ENCODE measurements around the gene VPS13A.
A peak's percentile ranks its signal among the peaks of the same experiment; 100 is the strongest.

Gene VPS13A

DNA sequence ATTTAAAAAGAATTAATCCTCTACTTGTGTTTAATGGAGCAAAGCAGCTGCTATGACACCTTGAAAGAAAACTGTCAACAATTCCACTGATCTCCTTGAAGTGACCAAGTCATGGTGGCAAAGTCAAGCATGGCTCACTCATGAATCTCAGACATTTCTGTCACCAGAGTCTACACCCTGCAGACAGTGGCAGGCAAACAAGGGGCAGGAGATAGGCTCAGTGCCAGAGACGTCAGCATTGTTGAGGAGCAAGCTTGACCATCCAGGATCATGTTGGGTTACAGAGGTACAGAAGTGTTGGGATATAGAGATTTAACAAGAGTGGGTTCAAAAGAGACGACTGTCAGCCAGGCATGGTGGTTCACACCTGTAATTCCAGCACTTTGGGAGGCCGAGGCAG is 16.1 kb upstream of the VPS13A start:
- Histone ChIP-seq H3K9ac (ENCODE audit: low read length in 5 of 5) (no peak overlapping the region), H3K4me3 (ENCODE audit: low read depth in 1 of 5, low read length in 5 of 5) (no peak overlapping the region)

DNA sequence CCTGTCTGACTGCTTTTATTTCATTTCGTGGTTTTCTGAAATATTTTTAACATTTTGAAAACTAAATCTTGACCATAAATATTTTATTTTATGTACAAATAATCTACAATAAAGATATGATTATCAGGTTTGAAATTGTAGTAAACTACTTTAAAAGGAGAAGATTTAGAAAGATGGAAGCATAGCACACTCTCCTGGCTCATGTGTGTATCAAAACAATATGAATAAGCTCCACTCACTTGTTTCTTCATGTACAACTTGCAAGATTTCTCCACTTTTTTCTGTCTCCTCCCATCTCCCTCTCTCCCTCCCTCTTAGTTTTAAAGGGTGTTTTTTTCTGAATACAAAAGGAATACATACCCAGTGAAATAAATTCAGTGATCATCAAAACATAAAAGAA is 15.4 kb upstream of the VPS13A start:
- H3K4me3 ChIP-seq (ENCODE audit: low read depth in 1 of 5, low read length in 5 of 5) = no peak overlapping the region
- no peak overlapping the region for H3K9ac ChIP-seq (ENCODE audit: low read length in 5 of 5)
- H3K4me1 ChIP-seq (ENCODE audit: control insufficient read depth in 5 of 5, insufficient read depth in 5 of 5, low read length in 5 of 5) = peaks cover 0 to 22% (median 8%) of the 10 kb centered on the region in 5 donors
- no peak overlapping the region for H3K27ac ChIP-seq (ENCODE audit: low read depth, low read length)
- H3K9me3 ChIP-seq (ENCODE audit: control insufficient read depth in 5 of 5, low read length in 5 of 5) = no peaks in the 10 kb centered on the region
- H3K27me3 ChIP-seq (ENCODE audit: control insufficient read depth in 5 of 5, insufficient read depth in 4 of 5, low read length in 5 of 5) = no peaks in the 10 kb centered on the region
- H3K36me3 ChIP-seq (ENCODE audit: control insufficient read depth in 5 of 5, insufficient read depth in 5 of 5, low read length in 5 of 5) = no peaks in the 10 kb centered on the region

More for the DNA sequence above, 16.1 kb upstream of the VPS13A start:
- no peak overlapping the region for H3K27ac ChIP-seq (ENCODE audit: low read depth, low read length)
- H3K9me3 ChIP-seq (ENCODE audit: control insufficient read depth in 5 of 5, low read length in 5 of 5) = no peaks in the 10 kb centered on the region
- H3K4me1 ChIP-seq (ENCODE audit: control insufficient read depth in 5 of 5, insufficient read depth in 5 of 5, low read length in 5 of 5) = peaks cover 0 to 22% (median 8%) of the 10 kb centered on the region in 5 donors
- H3K27me3 ChIP-seq (ENCODE audit: control insufficient read depth in 5 of 5, insufficient read depth in 4 of 5, low read length in 5 of 5) = no peaks in the 10 kb centered on the region
- H3K36me3 ChIP-seq (ENCODE audit: control insufficient read depth in 5 of 5, insufficient read depth in 5 of 5, low read length in 5 of 5) = no peaks in the 10 kb centered on the region

DNA sequence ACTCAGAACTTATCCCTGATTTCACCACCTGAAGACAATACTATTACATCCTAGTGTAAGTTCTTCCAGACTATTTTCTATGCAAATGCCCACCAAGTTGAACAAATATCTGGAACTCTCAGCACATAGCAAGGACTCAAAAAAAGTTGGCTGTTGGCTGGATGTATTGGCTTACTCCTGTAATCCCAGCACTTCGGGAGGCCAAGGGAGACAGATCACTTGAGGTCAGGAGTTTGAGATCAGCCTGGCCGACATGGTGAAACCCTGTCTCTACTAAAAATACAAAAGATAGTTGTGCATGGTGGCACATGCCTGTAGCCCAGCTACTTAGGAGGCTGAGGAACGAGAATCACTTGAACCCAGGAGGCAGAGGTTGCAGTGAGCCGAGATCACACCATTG is 15.0 kb upstream of the VPS13A start:
- no peaks in the 10 kb centered on the region for H3K36me3 ChIP-seq (ENCODE audit: control insufficient read depth in 5 of 5, insufficient read depth in 5 of 5, low read length in 5 of 5)
- no peak overlapping the region for H3K27ac ChIP-seq (ENCODE audit: low read depth, low read length)
- H3K27me3 ChIP-seq (ENCODE audit: control insufficient read depth in 5 of 5, insufficient read depth in 4 of 5, low read length in 5 of 5) = no peaks in the 10 kb centered on the region
- no peaks in the 10 kb centered on the region for H3K9me3 ChIP-seq (ENCODE audit: control insufficient read depth in 5 of 5, low read length in 5 of 5)
- peaks cover 0 to 22% (median 8%) of the 10 kb centered on the region in 5 donors for H3K4me1 ChIP-seq (ENCODE audit: control insufficient read depth in 5 of 5, insufficient read depth in 5 of 5, low read length in 5 of 5)
- no peak overlapping the region for H3K9ac ChIP-seq (ENCODE audit: low read length in 5 of 5)
- no peak overlapping the region for H3K4me3 ChIP-seq (ENCODE audit: low read depth in 1 of 5, low read length in 5 of 5)

DNA sequence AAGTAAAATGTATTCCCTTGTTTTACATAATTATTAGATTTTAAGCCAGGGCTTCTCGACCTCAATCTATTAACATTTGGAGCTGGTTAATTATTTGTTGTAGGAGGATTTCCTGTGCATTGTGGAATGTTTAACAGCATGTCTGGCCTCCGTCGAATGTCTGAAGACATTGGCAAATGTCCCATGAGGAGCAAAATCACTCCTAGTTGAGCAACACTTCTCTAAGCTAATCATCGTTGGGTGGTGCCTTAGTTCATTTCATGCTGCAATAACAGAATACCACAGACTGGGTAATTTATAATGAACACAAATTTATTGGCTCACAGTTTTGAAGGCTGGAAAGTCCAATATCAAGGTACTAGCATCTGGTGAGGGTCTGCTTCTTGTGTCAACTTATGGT is 13.4 kb upstream of the VPS13A start:
- Histone ChIP-seq H3K4me1 (ENCODE audit: control insufficient read depth in 5 of 5, insufficient read depth in 5 of 5, low read length in 5 of 5) (peaks cover 0 to 22% (median 8%) of the 10 kb centered on the region in 5 donors), H3K4me3 (ENCODE audit: low read depth in 1 of 5, low read length in 5 of 5) (no peak overlapping the region), H3K36me3 (ENCODE audit: control insufficient read depth in 5 of 5, insufficient read depth in 5 of 5, low read length in 5 of 5) (no peaks in the 10 kb centered on the region), H3K27me3 (ENCODE audit: control insufficient read depth in 5 of 5, insufficient read depth in 4 of 5, low read length in 5 of 5) (no peaks in the 10 kb centered on the region), H3K9me3 (ENCODE audit: control insufficient read depth in 5 of 5, low read length in 5 of 5) (no peaks in the 10 kb centered on the region), H3K27ac (ENCODE audit: low read depth, low read length) (no peak overlapping the region), H3K9ac (ENCODE audit: low read length in 5 of 5) (no peak overlapping the region)

DNA sequence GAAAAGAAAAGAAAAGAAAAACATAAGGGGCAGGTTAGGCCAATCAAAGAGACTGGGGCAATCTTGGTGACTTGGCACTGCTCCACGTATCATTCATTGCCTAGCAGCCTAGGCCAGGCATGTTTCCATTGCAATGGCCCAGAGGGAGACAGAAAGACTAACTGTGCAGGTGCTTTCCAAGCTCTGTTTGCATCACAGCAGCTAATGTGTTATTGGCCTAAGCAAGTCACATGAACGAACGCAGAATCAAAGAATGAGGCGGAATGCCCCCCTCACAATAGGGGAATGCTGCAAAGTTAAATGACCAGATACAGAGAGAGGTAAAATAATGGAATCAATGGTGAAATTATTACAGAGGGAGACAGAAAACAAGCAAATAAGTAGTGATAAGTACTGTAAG is 11.1 kb upstream of the VPS13A start:
- H3K27ac ChIP-seq (ENCODE audit: low read depth, low read length) = no peak overlapping the region
- no peaks in the 10 kb centered on the region for H3K9me3 ChIP-seq (ENCODE audit: control insufficient read depth in 5 of 5, low read length in 5 of 5)
- H3K4me3 ChIP-seq (ENCODE audit: low read depth in 1 of 5, low read length in 5 of 5) = no peak overlapping the region
- peaks cover 0 to 22% (median 8%) of the 10 kb centered on the region in 5 donors for H3K4me1 ChIP-seq (ENCODE audit: control insufficient read depth in 5 of 5, insufficient read depth in 5 of 5, low read length in 5 of 5)
- H3K36me3 ChIP-seq (ENCODE audit: control insufficient read depth in 5 of 5, insufficient read depth in 5 of 5, low read length in 5 of 5) = no peaks in the 10 kb centered on the region
- no peak overlapping the region for H3K9ac ChIP-seq (ENCODE audit: low read length in 5 of 5)
- H3K27me3 ChIP-seq (ENCODE audit: control insufficient read depth in 5 of 5, insufficient read depth in 4 of 5, low read length in 5 of 5) = no peaks in the 10 kb centered on the region

DNA sequence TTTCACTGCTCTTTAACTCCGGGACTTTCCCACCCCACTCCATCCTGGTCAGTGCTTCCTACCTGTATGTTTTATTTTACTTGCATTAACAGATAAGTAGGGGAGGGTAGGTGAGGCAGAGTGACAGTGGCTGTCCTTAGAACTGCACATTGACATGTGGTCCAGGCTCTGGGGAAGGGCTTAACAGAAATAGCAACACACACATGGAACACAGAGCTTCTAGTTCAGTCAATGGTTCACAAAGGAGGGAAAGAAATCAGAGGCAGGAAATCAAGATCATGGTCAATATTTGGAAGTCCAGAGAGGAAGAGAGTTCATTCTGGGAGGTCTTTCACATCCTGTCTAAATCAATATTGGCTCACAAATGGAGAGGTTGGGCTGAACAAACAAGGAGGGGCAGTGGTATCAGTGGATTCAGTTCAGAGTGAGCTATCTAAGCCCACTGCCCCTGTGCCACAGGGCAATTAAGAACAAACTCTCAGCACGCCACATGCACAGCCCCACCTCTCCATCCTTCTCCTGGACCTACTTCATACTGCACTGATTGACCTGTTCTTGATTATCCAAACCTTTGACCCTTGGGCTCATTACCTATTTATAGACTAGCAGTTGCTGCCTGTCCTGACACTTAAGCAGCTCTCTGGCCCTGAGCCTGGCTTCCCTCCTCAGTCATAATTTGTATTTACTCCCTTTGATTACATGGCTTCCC is 6.2 kb upstream of the VPS13A start:
- Histone ChIP-seq H3K9me3 (ENCODE audit: control insufficient read depth in 5 of 5, low read length in 5 of 5) (no peaks in the 10 kb centered on the region), H3K4me3 (ENCODE audit: low read depth in 1 of 5, low read length in 5 of 5) (no peak overlapping the region), H3K27me3 (ENCODE audit: control insufficient read depth in 5 of 5, insufficient read depth in 4 of 5, low read length in 5 of 5) (no peaks in the 10 kb centered on the region), H3K4me1 (ENCODE audit: control insufficient read depth in 5 of 5, insufficient read depth in 5 of 5, low read length in 5 of 5) (no peaks in the 10 kb centered on the region), H3K9ac (ENCODE audit: low read length in 5 of 5) (no peak overlapping the region), H3K27ac (ENCODE audit: low read depth, low read length) (no peak overlapping the region), H3K36me3 (ENCODE audit: control insufficient read depth in 5 of 5, insufficient read depth in 5 of 5, low read length in 5 of 5) (no peaks in the 10 kb centered on the region)

DNA sequence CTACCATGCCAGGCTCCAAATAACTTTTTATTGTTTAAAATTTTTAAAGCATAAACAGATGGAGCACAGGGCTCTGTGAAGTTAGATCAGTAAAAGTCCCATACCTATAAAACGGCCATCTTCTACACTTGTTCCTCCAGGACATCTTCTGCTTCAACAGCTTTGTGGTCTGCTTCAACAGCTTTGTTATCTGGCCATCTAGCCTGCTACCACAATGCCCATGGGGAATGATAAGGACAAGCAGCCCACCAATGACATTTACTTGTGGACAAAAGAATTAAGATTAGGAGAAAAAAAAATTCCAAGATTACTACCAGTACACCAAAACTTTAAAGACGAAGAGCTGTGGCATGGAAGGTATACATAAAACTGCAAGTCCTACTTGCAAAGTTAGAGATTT is 2.2 kb upstream of the VPS13A start:
- no peaks in the 10 kb centered on the region for H3K9me3 ChIP-seq (ENCODE audit: control insufficient read depth in 5 of 5, low read length in 5 of 5)
- no peak overlapping the region for H3K9ac ChIP-seq (ENCODE audit: low read length in 5 of 5)
- no peak overlapping the region for H3K27ac ChIP-seq (ENCODE audit: low read depth, low read length)
- H3K27me3 ChIP-seq (ENCODE audit: control insufficient read depth in 5 of 5, insufficient read depth in 4 of 5, low read length in 5 of 5) = no peaks in the 10 kb centered on the region
- H3K4me3 ChIP-seq (ENCODE audit: low read depth in 1 of 5, low read length in 5 of 5) = no peak overlapping the region
- peaks cover 0 to 26% (median 22%) of the 10 kb centered on the region in 5 donors for H3K4me1 ChIP-seq (ENCODE audit: control insufficient read depth in 5 of 5, insufficient read depth in 5 of 5, low read length in 5 of 5)
- H3K36me3 ChIP-seq (ENCODE audit: control insufficient read depth in 5 of 5, insufficient read depth in 5 of 5, low read length in 5 of 5) = no peaks in the 10 kb centered on the region

DNA sequence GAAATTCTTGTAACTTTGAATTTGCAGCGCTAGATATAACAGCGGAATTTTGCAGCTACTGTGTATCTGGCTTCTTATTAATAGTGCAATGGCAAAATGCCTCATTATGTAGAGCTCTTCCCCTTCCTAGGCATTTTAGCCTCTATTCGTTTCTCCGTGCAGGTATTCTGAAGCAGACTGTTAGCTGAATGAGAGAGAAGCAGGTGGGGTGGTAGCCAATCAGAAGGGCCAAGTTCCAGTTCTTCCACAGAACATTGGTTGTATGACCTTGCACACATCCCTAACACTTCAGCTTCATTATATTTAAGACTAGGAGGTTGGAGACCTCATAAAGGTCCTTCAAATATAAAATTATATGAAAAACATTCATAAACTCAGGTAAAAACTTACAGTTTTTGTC is 1.2 kb upstream of the VPS13A start:
- no peak overlapping the region for H3K27ac ChIP-seq (ENCODE audit: low read depth, low read length)
- H3K36me3 ChIP-seq (ENCODE audit: control insufficient read depth in 5 of 5, insufficient read depth in 5 of 5, low read length in 5 of 5) = no peaks in the 10 kb centered on the region
- H3K27me3 ChIP-seq (ENCODE audit: control insufficient read depth in 5 of 5, insufficient read depth in 4 of 5, low read length in 5 of 5) = no peaks in the 10 kb centered on the region
- H3K4me3 ChIP-seq (ENCODE audit: low read depth in 1 of 5, low read length in 5 of 5) = no peak overlapping the region
- H3K9me3 ChIP-seq (ENCODE audit: control insufficient read depth in 5 of 5, low read length in 5 of 5) = no peaks in the 10 kb centered on the region
- peaks cover 0 to 26% (median 22%) of the 10 kb centered on the region in 5 donors for H3K4me1 ChIP-seq (ENCODE audit: control insufficient read depth in 5 of 5, insufficient read depth in 5 of 5, low read length in 5 of 5)
- H3K9ac ChIP-seq (ENCODE audit: low read length in 5 of 5) = no peak overlapping the region

DNA sequence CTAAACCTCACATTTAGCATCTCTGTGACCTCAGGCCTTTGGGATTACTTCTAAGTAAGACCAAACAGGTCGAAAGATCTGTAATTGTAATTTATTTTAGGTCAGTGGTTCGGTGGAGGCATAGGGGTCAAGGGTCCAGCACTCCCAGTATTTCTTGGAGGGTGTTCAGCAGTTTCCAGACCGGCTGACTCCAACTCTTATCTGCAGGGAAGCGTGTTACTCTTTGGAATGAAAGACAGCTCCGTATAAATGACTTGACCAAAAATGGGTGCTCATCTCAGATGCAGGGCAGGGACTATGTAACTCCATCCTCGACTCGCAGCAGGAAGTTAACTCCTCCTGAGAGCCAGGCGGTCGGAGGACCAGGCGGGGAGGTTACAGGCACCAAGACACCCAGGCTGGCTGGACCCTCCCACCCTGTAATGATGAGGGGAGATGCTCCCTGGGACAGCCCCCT is 620 bp upstream of the VPS13A start:
- Histone ChIP-seq H3K27ac (ENCODE audit: low read depth, low read length) (peak overlapping the region; percentile 56), H3K27me3 (ENCODE audit: control insufficient read depth in 5 of 5, insufficient read depth in 4 of 5, low read length in 5 of 5) (no peaks in the 10 kb centered on the region), H3K4me1 (ENCODE audit: control insufficient read depth in 5 of 5, insufficient read depth in 5 of 5, low read length in 5 of 5) (peaks cover 0 to 26% (median 22%) of the 10 kb centered on the region in 5 donors), H3K9me3 (ENCODE audit: control insufficient read depth in 5 of 5, low read length in 5 of 5) (no peaks in the 10 kb centered on the region), H3K36me3 (ENCODE audit: control insufficient read depth in 5 of 5, insufficient read depth in 5 of 5, low read length in 5 of 5) (no peaks in the 10 kb centered on the region), H3K4me3 (ENCODE audit: low read depth in 1 of 5, low read length in 5 of 5) (peak overlapping the region; percentile 65 to 94 (median 88)), H3K9ac (ENCODE audit: low read length in 5 of 5) (peak overlapping the region in 2 of 5 donors; percentile 20 to 91)

DNA sequence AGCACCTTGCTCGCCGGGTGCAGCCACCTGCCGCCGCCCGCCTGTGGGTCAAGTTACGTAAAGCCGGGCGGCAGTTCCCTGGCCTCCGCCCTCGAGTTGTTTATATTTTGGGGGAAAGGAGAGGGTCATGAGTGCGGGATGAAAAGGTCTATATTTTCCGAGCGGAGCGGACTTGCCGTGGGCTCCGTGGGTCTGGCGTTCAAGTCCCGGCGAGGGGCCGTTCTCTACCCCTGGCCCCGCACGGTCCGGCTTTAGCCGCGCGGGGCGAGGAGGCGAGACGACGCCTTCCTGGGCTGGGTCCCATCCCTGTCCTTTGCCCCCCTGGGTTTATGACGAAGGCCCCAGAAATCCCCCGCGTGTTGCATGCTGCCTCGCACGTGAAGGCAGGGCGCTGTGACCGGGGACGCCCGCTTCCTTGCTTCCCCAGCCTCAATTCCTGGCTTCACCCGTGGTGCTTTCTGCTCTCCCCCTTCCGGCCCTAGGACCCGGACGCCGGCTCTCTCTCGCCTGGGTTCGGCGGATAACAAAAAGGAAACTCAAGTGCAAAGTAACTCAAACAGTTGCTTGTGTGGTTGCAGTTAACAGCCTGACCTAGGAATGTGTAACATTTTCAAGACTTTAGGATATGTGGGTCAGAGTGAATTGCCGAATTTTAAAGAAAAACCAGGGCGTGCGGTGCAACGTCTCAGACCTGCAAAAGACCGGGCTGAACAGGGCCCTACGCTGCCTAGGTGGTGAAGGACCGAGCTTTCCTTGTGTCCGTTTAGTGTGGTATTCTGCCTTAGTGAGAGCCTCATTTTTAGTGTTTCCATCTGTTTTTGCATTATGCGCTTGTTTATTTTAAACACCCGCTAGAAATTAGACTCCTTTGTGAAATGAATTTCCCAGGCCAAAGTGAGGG is 810 bp downstream of the VPS13A start:
- H3K9me3 ChIP-seq (ENCODE audit: control insufficient read depth in 5 of 5, low read length in 5 of 5) = no peaks in the 10 kb centered on the region
- no peaks in the 10 kb centered on the region for H3K27me3 ChIP-seq (ENCODE audit: control insufficient read depth in 5 of 5, insufficient read depth in 4 of 5, low read length in 5 of 5)
- H3K27ac ChIP-seq (ENCODE audit: low read depth, low read length) = peak overlapping the region; percentile 56
- no peaks in the 10 kb centered on the region for H3K36me3 ChIP-seq (ENCODE audit: control insufficient read depth in 5 of 5, insufficient read depth in 5 of 5, low read length in 5 of 5)
- peak overlapping the region; percentile 64 to 91 (median 81) for H3K9ac ChIP-seq (ENCODE audit: low read length in 5 of 5)
- peaks cover 0 to 26% (median 22%) of the 10 kb centered on the region in 5 donors for H3K4me1 ChIP-seq (ENCODE audit: control insufficient read depth in 5 of 5, insufficient read depth in 5 of 5, low read length in 5 of 5)
- peak overlapping the region; percentile 83 to 94 (median 92) for H3K4me3 ChIP-seq (ENCODE audit: low read depth in 1 of 5, low read length in 5 of 5)
